Transverse colon (tissue), 4 donors: ENCODE measurements around the gene HAX1. TPM values are rescaled to one million over a fixed set of nuclear protein-coding genes. Genes with fewer than 3 reads are reported as not detected.
"Not testable (repeated sequence)": the region's sequence is repeated elsewhere in the genome, so short reads cannot be mapped to it uniquely, and the experiment has no call there.

Experiments
- DNase-seq: peaks from one replicate; pipeline ENCODE4 v3.0.0-alpha.2; 2019
- H3K27ac ChIP-seq, 4 donors: fragments of 200-600 bp; sonication (generic); 2 replicates each; pipeline ENCODE4 v1.5.1; 2016 to 2018; ENCODE audit warnings: inconsistent platforms in 4 of 4
- H3K27me3 ChIP-seq: fragments of 200-600 bp; sonication (generic); 2 replicates; pipeline ENCODE4 v1.5.1; 2017; ENCODE audit warnings: inconsistent platforms
- H3K36me3 ChIP-seq, 4 donors: fragments of 200-600 bp; sonication (generic); 2 replicates each; pipeline ENCODE4 v1.5.1; 2017 to 2019; ENCODE audit warnings: inconsistent platforms in 4 of 4
- H3K4me1 ChIP-seq, 4 donors: fragments of 200-600 bp; sonication (generic); 2 replicates each; pipeline ENCODE4 v1.5.1; 2017 to 2020; ENCODE audit warnings: inconsistent platforms in 4 of 4
- H3K4me3 ChIP-seq, 4 donors: fragments of 200-600 bp; sonication (generic); 1 replicate in 1 of 4; 2 replicates in 3 of 4; pipeline versions ENCODE4 v1.5.1 to v1.6.1; 2017 to 2019; ENCODE audit warnings: inconsistent platforms in 4 of 4
- H3K9me3 ChIP-seq, 2 donors: fragments of 200-600 bp; sonication (generic); 2 replicates each; pipeline ENCODE4 v1.5.1; 2017 to 2019; ENCODE audit warnings: inconsistent platforms in 2 of 2
- CTCF ChIP-seq, 5 experiments: fragments of 200-600 bp in 3 of 5; fragments of 450-650 bp in 2 of 5; sonication (generic) in 3 of 5; IDR thresholded peaks; 1 replicate in 2 of 5; 2 replicates in 3 of 5; pipeline ENCODE4 v1.5.1; 2016 to 2017; ENCODE audit warnings: antibody characterized with exemption in 5 of 5, inconsistent platforms in 3 of 5, mild to moderate bottlenecking in 2 of 5, moderate library complexity in 1 of 5
- EP300 ChIP-seq: sonication (generic); formaldehyde crosslinking; IDR thresholded peaks from one replicate; pipeline ENCODE4 v1.6.1; 2017; ENCODE audit warnings: antibody characterized with exemption, low read depth
- POLR2A ChIP-seq: fragments of 450-650 bp; IDR thresholded peaks from one replicate; pipeline ENCODE4 v1.6.1; 2016; ENCODE audit warnings: antibody characterized with exemption, mild to moderate bottlenecking, moderate library complexity
- POLR2AphosphoS5 ChIP-seq, 3 donors: sonication (generic); formaldehyde crosslinking; IDR thresholded peaks; one replicate each; pipeline ENCODE4 v1.6.1; 2016; ENCODE audit warnings: antibody characterized with exemption in 3 of 3
- WGBS, 2 donors: methylation state at CpG; one replicate each; pipeline ENCODE4 v1.1.5; 2018; ENCODE audit warnings: low coverage in 1 of 2; 5-methylcytosine and 5-hydroxymethylcytosine counted together
- in situ Hi-C, 4 donors: fragments of 200-750 bp; cut with MboI; loops; one replicate each; pipeline versions ENCODE4 v1.15.0 to v1.15.1; 2017; ENCODE audit warnings: low sequenced_read_pairs in 3 of 4, low pct_ligation_motif_present in 1 of 4, low pct_unique_long_range_greater_than_20kb in 1 of 4
- intact Hi-C: fragments of 100-400 bp; cut with DNase I; formaldehyde crosslinking; loops from one replicate; pipeline ENCODE4 v1.15.1; 2023; ENCODE audit warnings: low total_unique reads
- total RNA-seq, 4 donors: library from RNA; depleted of rRNA; stranded (reverse); fragments of >200 nt; gene quantifications; one replicate each; pipeline ENCODE4 v1.1.0, GENCODE V29; 2016

Gene HAX1
- total RNA-seq, 4 donors from 2014 or later = 44.5 to 87.1 (median 74.1) TPM

GRCh38 chr1:154313066-154313356, 40.6 kb downstream of the HAX1 start:
- no peaks in the 10 kb centered on the region for H3K4me1 ChIP-seq
- TF ChIP-seq POLR2A = no peak
- TF ChIP-seq CTCF (IDR thresholded peaks at IDR 0.05) = no peak
- no peak for TF ChIP-seq EP300
- TF ChIP-seq POLR2AphosphoS5 (IDR thresholded peaks at IDR 0.05) = no peak
- DNase-seq = no peak
- H3K36me3 ChIP-seq = no peaks in the 10 kb centered on the region
- H3K27me3 ChIP-seq = no peaks in the 10 kb centered on the region
- H3K27ac ChIP-seq = no peak overlapping the region
- intact Hi-C loops (no loop called here), in situ Hi-C loops (no loop called here)
- 83% methylated on average over 10 of the region's 10 CpGs; no CpG with 5 or more reads in 1 of the 2 donors for WGBS, 2 donors
- no peak overlapping the region for H3K4me3 ChIP-seq
- peaks cover 0 to 5% of the 10 kb centered on the region in 2 donors for H3K9me3 ChIP-seq

GRCh38 chr1:154314226-154314625, 41.8 kb downstream of the HAX1 start:
- DNase-seq, H3K4me3 ChIP-seq, H3K27ac ChIP-seq, H3K36me3 ChIP-seq, H3K27me3 ChIP-seq, H3K9me3 ChIP-seq, in situ Hi-C loops, intact Hi-C loops, H3K4me1 ChIP-seq: not testable (repeated sequence)
- WGBS, 2 donors = 56 to 70% methylated on average over 3 of the region's 3 CpGs

DNA sequence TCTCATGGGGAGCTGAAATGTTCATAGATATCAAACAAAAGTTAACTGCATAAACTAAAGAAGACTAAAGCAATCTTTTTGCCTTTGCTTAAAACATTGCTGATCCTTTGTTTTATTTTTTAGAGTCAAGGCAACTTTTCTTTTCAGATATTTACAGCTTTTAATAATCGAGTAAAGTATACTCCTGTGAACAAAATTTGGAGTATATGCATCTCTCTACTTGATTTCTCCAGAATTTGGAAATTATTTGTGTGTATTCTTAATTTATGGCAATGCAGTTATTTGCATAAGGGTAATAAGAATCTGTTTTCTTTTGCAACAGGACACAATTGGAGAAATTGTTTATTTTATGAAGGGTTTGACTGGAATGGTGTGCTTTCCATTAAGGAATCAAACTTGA, 44.3 kb downstream of the HAX1 start:
- intact Hi-C loops = no loop called here
- H3K27ac ChIP-seq = no peak overlapping the region
- H3K4me1 ChIP-seq = no peaks in the 10 kb centered on the region
- H3K4me3 ChIP-seq = no peak overlapping the region
- H3K36me3 ChIP-seq = no peaks in the 10 kb centered on the region
- in situ Hi-C loops = no loop called here
- TF ChIP-seq EP300 = no peak
- no peak for TF ChIP-seq POLR2AphosphoS5 (IDR thresholded peaks at IDR 0.05)
- TF ChIP-seq CTCF (IDR thresholded peaks at IDR 0.05) = no peak
- TF ChIP-seq POLR2A = no peak
- WGBS, 2 donors = 82 to 86% methylated on average over 1 of the region's 1 CpG
- H3K27me3 ChIP-seq = no peaks in the 10 kb centered on the region
- H3K9me3 ChIP-seq = peaks cover 0 to 5% of the 10 kb centered on the region in 2 donors
- no peak for DNase-seq

GRCh38 chr1:154318386-154318785, 46.0 kb downstream of the HAX1 start:
- WGBS, 2 donors = 68 to 85% methylated on average over 4 of the region's 4 CpGs
- in situ Hi-C loops = no loop called here

More at GRCh38 chr1:154318386-154318785, 46.0 kb downstream of the HAX1 start:
- intact Hi-C loops = no loop called here
- Histone ChIP-seq H3K4me1 (no peaks in the 10 kb centered on the region), H3K36me3 (no peaks in the 10 kb centered on the region), H3K9me3 (peaks cover 0 to 5% of the 10 kb centered on the region in 2 donors), H3K27ac (no peak overlapping the region), H3K4me3 (no peak overlapping the region), H3K27me3 (peaks cover 6% of the 10 kb centered on the region)
- no peak for TF ChIP-seq EP300
- no peak for TF ChIP-seq CTCF (IDR thresholded peaks at IDR 0.05)
- no peak for TF ChIP-seq POLR2AphosphoS5 (IDR thresholded peaks at IDR 0.05)
- TF ChIP-seq POLR2A = no peak
- DNase-seq = no peak
